Liver (tissue), 9 donors: ENCODE data around the gene FOXB2. TPM values are rescaled to one million over a fixed set of nuclear protein-coding genes. Genes with fewer than 3 reads are reported as not detected.

ENCODE experiments used
- DNase-seq: peaks from one replicate; pipeline ENCODE4 v3.0.0-alpha.2; 2017; ENCODE audit warnings: low spot score
- H3K27ac ChIP-seq, 2 donors: one replicate each; pipeline ENCODE4 v1.7.0; 2013; ENCODE audit warnings: inconsistent platforms in 2 of 2, low read length in 2 of 2, control low read depth in 1 of 2, low read depth in 1 of 2, mild to moderate bottlenecking in 1 of 2
- H3K27me3 ChIP-seq, 4 donors: one replicate each; pipeline versions ENCODE4 v1.6.1 to v1.7.0; 2013; ENCODE audit warnings: low read length in 3 of 4, inconsistent platforms in 1 of 4, mild to moderate bottlenecking in 1 of 4, moderate library complexity in 1 of 4; ENCODE audit not compliant: control insufficient read depth in 4 of 4, insufficient read depth in 4 of 4
- H3K36me3 ChIP-seq, 4 donors: one replicate each; pipeline versions ENCODE4 v1.6.1 to v1.7.0; 2013; ENCODE audit warnings: low read length in 3 of 4, mild to moderate bottlenecking in 3 of 4, low read depth in 1 of 4, moderate library complexity in 1 of 4; ENCODE audit not compliant: control insufficient read depth in 4 of 4, insufficient read depth in 3 of 4
- H3K4me1 ChIP-seq, 4 donors: one replicate each; pipeline versions ENCODE4 v1.6.1 to v1.7.0; 2013; ENCODE audit warnings: low read length in 3 of 4, mild to moderate bottlenecking in 3 of 4, moderate library complexity in 1 of 4; ENCODE audit not compliant: control insufficient read depth in 4 of 4, insufficient read depth in 4 of 4
- H3K4me3 ChIP-seq, 3 donors: one replicate each; pipeline versions ENCODE4 v1.6.1 to v1.7.0; 2013; ENCODE audit warnings: low read length in 3 of 3, control low read depth in 1 of 3, low read depth in 1 of 3, mild to moderate bottlenecking in 1 of 3
- H3K9ac ChIP-seq, 2 donors: one replicate each; pipeline ENCODE4 v1.7.0; 2013; ENCODE audit warnings: low read length in 2 of 2, mild to moderate bottlenecking in 2 of 2, moderate library complexity in 2 of 2, control low read depth in 1 of 2, low read depth in 1 of 2
- H3K9me3 ChIP-seq, 4 donors: one replicate each; pipeline versions ENCODE4 v1.6.1 to v1.7.0; 2013; ENCODE audit warnings: low read length in 3 of 4; ENCODE audit not compliant: control insufficient read depth in 4 of 4
- CTCF ChIP-seq: fragments of 150-350 bp; IDR thresholded peaks from 2 replicates; pipeline ENCODE4 v1.5.1; 2017; ENCODE audit warnings: improper control_type of control experiment, low read depth, low read length; ENCODE audit not compliant: missing input control
- FOXA1 ChIP-seq: IDR thresholded peaks from 2 replicates; pipeline ENCODE4 v1.6.1; 2016; ENCODE audit warnings: antibody characterized with exemption
- HNF4G ChIP-seq: IDR thresholded peaks from 2 replicates; pipeline ENCODE4 v1.6.1; 2016; ENCODE audit warnings: antibody characterized with exemption
- JUND ChIP-seq, 2 donors: IDR thresholded peaks; 2 replicates each; pipeline ENCODE4 v1.6.1; 2016; ENCODE audit warnings: antibody characterized with exemption in 2 of 2
- MAX ChIP-seq: IDR thresholded peaks from 2 replicates; pipeline ENCODE4 v1.6.1; 2016; ENCODE audit warnings: antibody characterized with exemption
- RXRA ChIP-seq, 2 donors: IDR thresholded peaks; 2 replicates each; pipeline ENCODE4 v1.6.1; 2017 to 2018; ENCODE audit warnings: antibody characterized with exemption in 2 of 2, mild to moderate bottlenecking in 1 of 2
- WGBS: extraction: QIAGEN DNeasy Blood & Tissue Kit; methylation state at CpG from one replicate; pipeline ENCODE4 v1.1.7; 2013; 5-methylcytosine and 5-hydroxymethylcytosine counted together
- polyA plus RNA-seq, 2 donors: library from polyadenylated mRNA; stranded (reverse) in 1 of 2; unstranded in 1 of 2; fragments of 200-250 nt in 1 of 2; fragments of >200 nt in 1 of 2; fragmentation: Nextera tagmentation in 1 of 2; extraction: Ambion mirVana in 1 of 2; gene quantifications; one replicate each; pipeline versions ENCODE4 v1.2.1 to v1.2.3, GENCODE V29; 2013 to 2015
- total RNA-seq, 2 donors: library from RNA; depleted of rRNA; stranded (reverse); fragments of >200 nt; gene quantifications; one replicate each; pipeline ENCODE4 v1.2.3, GENCODE V29; 2014
- TF ChIP-seq, protein P1 (sequence below): IDR thresholded peaks from 2 replicates; pipeline ENCODE4 v1.6.1; 2016; ENCODE audit warnings: antibody characterized with exemption
- donor health status: healthy.
- donor health status: healthy.
- donor health status: healthy.
- donor health status: healthy.
- donor health status: healthy.

FOXB2 gene
- total and polyA plus RNA-seq, 4 donors, result not detected

DNA sequence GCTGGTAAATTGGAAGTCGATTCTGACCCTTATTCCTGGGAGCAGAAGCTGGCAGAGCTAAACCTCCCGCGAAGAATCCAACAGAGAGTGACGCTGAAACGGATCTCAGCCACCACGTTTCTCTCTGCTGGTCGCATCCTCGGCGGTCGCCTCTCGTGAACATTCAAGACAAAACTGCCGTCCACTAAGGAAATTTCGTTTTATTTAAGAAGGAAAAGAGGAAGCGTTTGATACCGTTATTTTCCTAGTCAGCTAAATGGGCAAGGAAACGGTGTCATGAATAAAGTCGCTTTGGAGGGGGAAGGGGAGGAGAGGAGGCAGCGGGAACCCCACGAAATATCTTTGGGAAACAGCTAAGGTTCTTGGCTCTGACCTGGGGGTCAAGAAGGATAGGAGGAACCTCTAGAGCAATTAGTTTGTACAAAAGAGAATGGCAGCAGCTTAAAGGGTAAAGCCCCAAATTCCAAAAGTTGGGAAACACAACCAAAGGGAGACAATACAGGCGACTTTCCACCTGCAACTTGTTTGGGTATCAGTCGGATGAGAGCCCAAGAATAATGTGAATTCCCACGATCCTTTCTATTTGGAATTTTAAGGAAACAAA, 1.9 kb downstream of the FOXB2 start:
- DNase-seq, result no peak
- peak overlapping the region in 1 of 3 donors; percentile 4 for H3K4me3 ChIP-seq
- peaks cover 0 to 3% (median 0%) of the 10 kb centered on the region in 4 donors for H3K9me3 ChIP-seq
- no peak for TF ChIP-seq FOXA1
- TF ChIP-seq MAX, result no peak
- no peaks in the 10 kb centered on the region for H3K36me3 ChIP-seq
- WGBS, result 5% methylated on average over 22 of the region's 22 CpGs
- H3K27ac ChIP-seq, result no peak overlapping the region
- H3K27me3 ChIP-seq, result peaks cover 9 to 25% (median 13%) of the 10 kb centered on the region in 4 donors
- no peak overlapping the region for H3K9ac ChIP-seq
- peaks cover 11 to 37% (median 21%) of the 10 kb centered on the region in 4 donors for H3K4me1 ChIP-seq

GRCh38 chr9:77021922-77022782, 2.7 kb downstream of the FOXB2 start:
- H3K4me3 ChIP-seq, result peak overlapping the region in 2 of 3 donors; percentile 4 to 12
- H3K27me3 ChIP-seq, result peaks cover 9 to 25% (median 10%) of the 10 kb centered on the region in 4 donors
- peaks cover 11 to 32% (median 21%) of the 10 kb centered on the region in 4 donors for H3K4me1 ChIP-seq
- no peak overlapping the region for H3K27ac ChIP-seq
- no peak for DNase-seq
- no peak overlapping the region for H3K9ac ChIP-seq
- no peak for TF ChIP-seq HNF4G
- no peak for TF ChIP-seq RXRA (IDR thresholded peaks at IDR 0.05)
- no peak for TF ChIP-seq MAX
- TF ChIP-seq, protein P1, sequence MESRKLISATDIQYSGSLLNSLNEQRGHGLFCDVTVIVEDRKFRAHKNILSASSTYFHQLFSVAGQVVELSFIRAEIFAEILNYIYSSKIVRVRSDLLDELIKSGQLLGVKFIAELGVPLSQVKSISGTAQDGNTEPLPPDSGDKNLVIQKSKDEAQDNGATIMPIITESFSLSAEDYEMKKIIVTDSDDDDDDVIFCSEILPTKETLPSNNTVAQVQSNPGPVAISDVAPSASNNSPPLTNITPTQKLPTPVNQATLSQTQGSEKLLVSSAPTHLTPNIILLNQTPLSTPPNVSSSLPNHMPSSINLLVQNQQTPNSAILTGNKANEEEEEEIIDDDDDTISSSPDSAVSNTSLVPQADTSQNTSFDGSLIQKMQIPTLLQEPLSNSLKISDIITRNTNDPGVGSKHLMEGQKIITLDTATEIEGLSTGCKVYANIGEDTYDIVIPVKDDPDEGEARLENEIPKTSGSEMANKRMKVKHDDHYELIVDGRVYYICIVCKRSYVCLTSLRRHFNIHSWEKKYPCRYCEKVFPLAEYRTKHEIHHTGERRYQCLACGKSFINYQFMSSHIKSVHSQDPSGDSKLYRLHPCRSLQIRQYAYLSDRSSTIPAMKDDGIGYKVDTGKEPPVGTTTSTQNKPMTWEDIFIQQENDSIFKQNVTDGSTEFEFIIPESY, result no peak
- TF ChIP-seq CTCF, result no peak
- peaks cover 0 to 3% (median 0%) of the 10 kb centered on the region in 4 donors for H3K9me3 ChIP-seq
- H3K36me3 ChIP-seq, result no peaks in the 10 kb centered on the region
- 8% methylated on average over 37 of the region's 37 CpGs for WGBS

DNA sequence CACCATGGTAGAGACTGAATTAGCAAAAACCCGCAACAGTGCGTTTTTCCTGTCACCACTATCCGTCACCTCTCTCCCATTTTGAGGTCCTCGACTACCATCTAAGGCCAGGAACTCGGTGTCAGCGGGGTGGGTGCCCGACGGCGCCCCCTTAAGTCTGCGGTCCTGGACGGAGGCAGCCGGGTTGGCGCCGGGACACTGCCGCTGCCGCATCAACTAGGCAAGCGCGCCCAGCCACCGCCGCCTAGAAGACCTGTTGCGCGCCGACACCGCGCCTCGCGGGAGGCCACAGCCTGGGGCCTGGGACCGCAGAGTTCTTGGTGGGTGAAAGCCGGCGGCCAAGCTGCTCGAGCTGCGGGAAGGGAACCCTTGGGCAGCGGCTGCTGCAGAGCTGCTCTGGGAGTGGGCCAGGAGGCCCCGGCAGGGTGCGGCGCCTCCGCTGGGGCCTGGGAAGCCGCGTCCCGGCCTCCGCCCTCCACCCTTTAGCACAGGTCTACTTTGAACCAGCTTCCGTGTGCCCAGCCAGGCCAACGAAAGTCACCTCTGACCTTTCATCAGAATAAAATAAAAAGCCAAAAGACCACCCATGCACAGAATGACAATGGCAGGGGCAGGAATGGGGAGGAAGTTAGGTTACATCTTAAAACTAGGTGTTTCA, 3.5 kb downstream of the FOXB2 start:
- H3K4me3 ChIP-seq, result no peak overlapping the region
- 7% methylated on average over 43 of the region's 43 CpGs for WGBS
- DNase-seq, result no peak
- H3K36me3 ChIP-seq, result no peaks in the 10 kb centered on the region
- peaks cover 0 to 3% (median 0%) of the 10 kb centered on the region in 4 donors for H3K9me3 ChIP-seq
- no peak overlapping the region for H3K9ac ChIP-seq
- TF ChIP-seq JUND (IDR thresholded peaks at IDR 0.05), result no peak
- H3K27ac ChIP-seq, result no peak overlapping the region
- H3K27me3 ChIP-seq, result peaks cover 5 to 23% (median 9%) of the 10 kb centered on the region in 4 donors
- H3K4me1 ChIP-seq, result peaks cover 11 to 32% (median 21%) of the 10 kb centered on the region in 4 donors
